SH-SY5Y (cell line): ENCODE data around the gene SOAT2.

Source experiments
- GATA2 ChIP-seq: IDR thresholded peaks from 2 replicates; pipeline ENCODE4 v1.6.1; 2011; ENCODE audit warnings: mild to moderate bottlenecking, low read depth, low read length
- GATA3 ChIP-seq: IDR thresholded peaks from 2 replicates; pipeline ENCODE4 v1.6.1; 2011; ENCODE audit warnings: low read depth, mild to moderate bottlenecking, low read length, moderate library complexity

Gene SOAT2

GRCh38 chr12:53062011-53062961 lies 41.0 kb upstream of the SOAT2 start:
- no peak for TF ChIP-seq GATA3
- TF ChIP-seq GATA2, result no peak

GRCh38 chr12:53062977-53063707 lies 40.1 kb upstream of the SOAT2 start:
- TF ChIP-seq GATA3 (no peak), GATA2 (no peak)

- no peak for TF ChIP-seq GATA2
- no peak for TF ChIP-seq GATA3
Observed at GRCh38 chr12:53063708-53064612, 39.3 kb upstream of the SOAT2 start.

- TF ChIP-seq GATA3 (no peak), GATA2 (no peak)
Observed at GRCh38 chr12:53064613-53065436, 38.5 kb upstream of the SOAT2 start.

- no peak for TF ChIP-seq GATA3
- TF ChIP-seq GATA2, result no peak
Observed at GRCh38 chr12:53065470-53065869, 37.8 kb upstream of the SOAT2 start.

DNA sequence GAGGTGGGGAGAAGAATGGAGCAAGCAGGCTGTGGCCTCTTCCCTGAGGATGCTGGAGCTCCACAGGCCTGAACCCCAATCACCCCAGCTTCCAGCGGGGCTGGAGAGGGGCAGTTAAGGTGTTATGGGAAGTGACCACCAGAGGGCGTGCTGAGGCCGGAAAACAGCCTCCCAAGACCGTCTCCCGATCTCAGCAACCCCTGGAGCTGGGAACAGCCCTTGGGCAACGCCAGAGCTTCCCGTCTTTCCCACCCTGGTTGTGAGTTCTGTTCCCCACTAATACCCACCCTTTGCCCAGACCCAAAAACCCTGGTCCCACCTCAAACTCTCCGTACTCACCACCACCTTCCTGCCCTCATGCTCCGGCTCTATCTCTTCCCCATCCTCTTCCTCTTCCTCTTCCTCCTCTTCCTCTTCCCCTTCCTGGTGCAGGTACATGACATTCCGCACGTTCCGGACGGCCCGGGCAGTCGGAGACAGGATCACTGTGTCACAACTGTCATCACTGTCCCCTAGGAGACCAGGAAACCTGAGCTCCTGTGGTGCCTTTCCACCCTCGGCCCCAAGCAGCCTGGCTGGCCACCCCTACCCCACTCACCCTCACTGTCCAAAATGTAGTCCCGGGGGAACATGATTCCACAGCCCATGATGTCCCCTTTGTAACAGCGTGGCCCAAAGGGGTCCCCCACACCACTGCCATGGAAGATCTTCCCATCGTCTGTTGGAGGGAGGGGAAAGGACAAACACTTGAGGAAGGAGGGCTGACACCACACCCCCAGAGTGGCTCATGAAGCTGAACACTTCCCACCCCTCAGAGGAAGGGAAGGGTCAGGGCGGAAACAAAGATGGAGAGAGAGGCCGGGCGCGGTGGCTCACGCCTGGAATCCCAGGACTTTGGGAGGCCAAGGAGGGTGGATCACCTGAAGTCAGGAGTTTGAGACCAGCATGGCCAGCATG lies 37.0 kb upstream of the SOAT2 start:
- no peak for TF ChIP-seq GATA3
- no peak for TF ChIP-seq GATA2

DNA sequence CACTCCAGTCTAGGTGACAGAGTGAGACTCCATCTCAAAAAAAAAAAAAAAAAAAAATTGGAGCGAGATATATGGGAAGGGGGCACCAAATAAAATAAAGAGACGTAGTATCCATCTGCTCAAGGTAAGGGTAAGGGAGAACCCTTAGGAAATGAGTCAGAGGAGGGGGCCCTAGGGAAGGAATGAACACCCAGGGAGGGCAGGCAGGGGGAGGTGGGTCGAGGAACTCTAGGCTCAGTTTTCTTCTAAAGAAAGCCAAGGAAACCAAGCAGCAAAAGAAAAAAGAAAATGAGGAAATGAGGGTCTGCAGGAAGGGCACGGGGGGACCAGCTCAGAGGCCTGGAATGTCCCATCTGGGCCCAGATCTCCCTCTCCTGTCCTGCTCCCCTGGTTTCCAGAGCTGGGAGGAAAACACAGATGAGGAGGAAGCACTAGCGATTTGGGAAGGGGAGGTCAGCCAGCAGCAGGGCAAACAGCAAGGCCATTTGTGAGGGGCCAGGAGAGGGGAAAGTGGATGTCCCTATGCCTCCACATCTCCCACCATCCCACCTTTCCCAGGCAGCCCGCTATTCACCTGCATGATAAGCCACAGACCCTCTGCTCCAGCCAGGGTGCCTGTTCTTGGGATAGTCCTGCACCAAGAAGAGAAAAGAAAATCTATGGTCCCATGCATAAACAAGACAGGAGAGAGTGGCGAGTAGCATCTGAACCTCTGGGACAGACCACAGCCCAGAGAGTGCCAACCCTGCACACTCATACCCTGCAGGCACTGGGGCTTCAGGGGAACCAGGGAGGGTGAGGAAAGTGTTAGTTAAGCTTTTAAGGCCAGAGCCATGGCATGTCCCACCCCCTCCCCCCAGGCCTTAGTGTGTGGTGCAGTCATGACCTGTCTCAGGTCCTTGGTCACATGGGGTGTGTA lies 36.0 kb upstream of the SOAT2 start:
- TF ChIP-seq GATA2 (no peak), GATA3 (no peak)

GRCh38 chr12:53067993-53068770 lies 35.1 kb upstream of the SOAT2 start:
- TF ChIP-seq GATA2, result no peak
- TF ChIP-seq GATA3, result no peak

DNA sequence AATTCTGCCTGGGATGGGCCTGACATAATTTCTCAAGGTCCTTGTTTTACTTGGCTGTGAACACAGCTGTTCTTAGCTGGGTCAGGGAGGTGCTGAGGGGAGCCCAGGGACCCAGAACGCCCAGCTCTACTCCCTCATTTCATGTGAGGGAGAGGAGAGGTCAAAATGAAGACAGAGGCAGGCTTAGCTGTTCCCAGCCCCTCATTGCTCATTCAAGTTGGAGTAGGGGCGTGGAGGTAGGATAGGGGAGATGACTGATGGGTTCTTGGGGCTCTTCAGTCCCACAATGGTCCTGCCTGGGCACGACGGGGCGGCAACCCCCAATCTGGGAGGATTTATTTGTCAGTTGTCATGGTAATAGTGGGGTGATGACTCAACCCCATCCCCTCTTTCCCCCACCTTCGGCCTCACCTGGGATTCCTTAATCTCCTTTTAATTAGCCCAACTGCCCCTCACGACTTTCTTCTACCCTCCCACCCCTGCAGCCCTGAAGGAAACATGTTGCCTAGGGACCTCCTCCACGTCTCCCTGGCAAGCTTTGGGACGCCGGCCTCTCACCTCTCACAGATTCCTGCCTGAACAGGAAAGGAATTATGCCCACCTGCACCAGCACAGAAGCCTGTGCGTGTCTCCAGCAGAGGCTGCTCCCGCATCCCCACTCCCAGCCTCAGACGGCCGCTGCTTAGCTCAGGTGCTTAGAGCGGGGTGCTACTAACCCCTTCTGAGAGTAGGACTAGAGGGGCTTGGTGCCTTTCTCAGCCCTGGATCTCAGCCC lies 34.3 kb upstream of the SOAT2 start:
- no peak for TF ChIP-seq GATA3
- TF ChIP-seq GATA2, result no peak
